ENCODE data around the gene PNO1.
"Not testable (repeated sequence)": the region's sequence is repeated elsewhere in the genome, so short reads cannot be mapped to it uniquely, and the experiment has no call there.

PNO1 gene

GRCh38 chr2:68158134-68158447 is 403 bp downstream of the PNO1 start:
- DNase-seq: no peak

DNA sequence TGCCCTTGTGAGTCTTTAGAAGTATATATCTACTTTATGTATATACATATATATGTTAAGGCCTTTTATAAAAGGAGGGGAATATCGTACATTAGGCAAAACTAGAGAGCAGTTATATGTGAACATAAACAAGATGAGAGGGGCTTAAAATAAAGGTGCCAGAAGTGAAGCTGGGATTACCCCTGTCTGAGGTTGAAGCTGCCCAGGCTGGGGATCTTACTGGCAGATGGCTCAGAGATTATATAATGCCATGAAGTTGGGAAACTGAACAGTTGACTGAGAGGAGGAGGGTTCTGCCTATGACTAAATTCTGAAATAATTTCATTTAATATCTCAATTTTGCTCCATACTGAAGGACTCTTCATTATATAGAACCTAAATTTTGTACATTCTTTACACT is 6.0 kb downstream of the PNO1 start:
- DNase-seq: no peak

GRCh38 chr2:68167186-68167585 is 9.5 kb downstream of the PNO1 start:
- no peak for DNase-seq

DNA sequence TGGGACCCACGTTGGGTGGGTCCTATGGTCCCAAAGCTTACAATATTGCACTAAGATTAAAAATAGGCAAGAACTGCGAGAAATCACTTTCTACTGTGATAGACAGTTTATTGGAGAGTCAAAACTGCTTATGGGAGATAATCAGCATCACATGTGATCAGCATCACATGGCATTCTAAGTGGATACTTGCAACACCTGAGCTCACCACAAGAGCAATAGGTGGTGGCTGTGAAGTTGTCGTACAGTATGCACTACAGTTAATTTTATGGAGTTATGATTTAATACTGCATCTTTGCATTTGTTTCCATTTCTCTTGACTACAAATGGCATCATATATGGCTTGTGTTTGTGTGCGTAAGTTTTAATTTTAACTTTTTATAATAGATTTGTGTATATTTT is 11.6 kb downstream of the PNO1 start:
- DNase-seq: no peak

DNA sequence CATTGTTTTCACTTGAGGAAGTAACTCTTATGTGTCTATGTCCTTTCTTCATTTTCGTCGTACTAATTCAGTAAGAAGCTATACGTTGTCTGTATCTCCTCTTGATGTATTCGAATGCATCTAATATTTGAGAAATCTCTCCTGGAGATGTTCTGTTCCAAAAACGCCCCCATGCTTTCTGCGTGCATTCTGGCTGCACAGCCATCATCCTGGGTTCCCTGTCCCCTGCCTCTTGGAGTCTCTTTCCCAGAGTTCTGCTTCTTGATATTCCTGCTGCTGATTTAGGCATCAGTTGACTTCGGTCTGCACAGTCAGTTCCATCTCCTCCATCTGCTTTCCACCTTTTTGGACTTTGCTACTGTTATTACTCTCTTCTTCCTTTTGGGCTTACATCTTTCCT is 13.5 kb downstream of the PNO1 start:
- DNase-seq: no peak

- no peak for DNase-seq
Observed at GRCh38 chr2:68171684-68172083, 14.0 kb downstream of the PNO1 start.

DNA sequence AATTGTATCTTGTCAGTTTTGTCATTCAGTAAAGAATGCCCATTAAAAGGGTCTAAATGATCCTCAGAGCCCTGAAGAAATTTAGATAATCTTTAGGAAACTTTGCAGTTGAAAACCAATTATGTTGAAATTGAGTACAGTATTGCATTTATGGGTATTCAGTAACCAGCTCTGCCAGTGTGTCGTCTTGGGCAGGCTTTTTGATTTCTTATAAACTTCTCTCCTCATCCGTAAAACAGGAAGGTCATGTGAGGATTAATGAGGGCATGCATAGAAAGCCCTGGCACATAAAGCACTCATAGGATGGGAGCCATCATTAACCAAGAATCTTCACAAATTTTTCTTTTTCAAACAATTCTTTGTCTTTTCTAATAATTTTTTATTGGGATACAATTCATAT is 14.8 kb downstream of the PNO1 start:
- DNase-seq: no peak

DNA sequence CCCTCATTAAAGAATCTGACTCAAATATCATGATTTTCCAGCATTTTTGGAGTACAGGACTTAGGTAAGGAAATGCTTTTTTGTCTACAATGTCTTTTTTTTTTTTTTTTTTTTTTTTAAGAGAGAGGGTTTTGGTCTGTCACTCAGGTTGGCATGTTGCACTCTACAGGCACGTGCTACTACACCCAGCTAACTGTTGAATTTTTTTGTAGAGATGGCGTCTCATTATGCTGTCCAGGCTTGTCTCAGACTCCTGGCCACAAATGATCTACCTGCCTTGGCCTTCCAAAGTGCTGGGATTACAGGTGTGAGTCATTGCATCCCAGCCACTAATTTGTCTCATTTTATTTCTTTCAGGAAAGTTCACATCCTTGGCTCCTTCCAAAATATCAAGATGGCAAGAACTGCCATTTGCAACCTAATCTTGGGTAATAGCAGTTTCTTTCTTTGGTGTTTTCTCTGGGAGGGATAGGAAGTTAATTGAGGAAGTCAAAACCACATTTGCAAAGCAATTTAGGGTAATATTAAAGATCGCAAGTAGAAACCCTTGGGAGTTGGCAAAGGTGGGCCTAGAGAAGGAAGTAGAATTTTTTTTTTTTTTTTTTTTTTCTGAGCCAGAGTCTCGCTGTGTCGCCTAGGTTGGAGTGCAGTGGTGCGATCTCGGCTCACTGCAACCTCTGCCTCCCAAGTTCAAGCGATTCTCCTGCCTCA is 15.5 kb downstream of the PNO1 start:
- no peak for DNase-seq

DNA sequence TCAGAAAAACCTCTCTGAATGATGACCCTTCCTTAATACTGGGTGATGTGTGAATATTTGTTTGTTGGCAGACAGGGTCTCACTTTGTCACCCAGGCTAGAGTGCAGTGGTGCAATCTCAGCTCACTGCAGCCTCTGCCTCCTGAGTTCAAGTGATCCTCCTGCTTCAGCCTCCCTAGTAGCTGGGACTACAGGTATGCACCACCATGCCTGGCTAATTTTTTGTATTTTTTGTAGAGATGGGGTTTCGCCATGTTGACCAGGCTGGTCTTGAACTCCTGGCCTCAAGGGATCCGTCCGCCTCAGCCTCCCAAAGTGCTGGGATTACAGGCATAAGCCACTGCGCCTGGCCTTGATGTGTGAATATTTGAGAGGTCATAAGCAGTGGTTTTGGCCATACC is 17.5 kb downstream of the PNO1 start:
- not testable (repeated sequence) for DNase-seq

GRCh38 chr2:68176657-68177056 is 19.0 kb downstream of the PNO1 start:
- DNase-seq: no peak

DNA sequence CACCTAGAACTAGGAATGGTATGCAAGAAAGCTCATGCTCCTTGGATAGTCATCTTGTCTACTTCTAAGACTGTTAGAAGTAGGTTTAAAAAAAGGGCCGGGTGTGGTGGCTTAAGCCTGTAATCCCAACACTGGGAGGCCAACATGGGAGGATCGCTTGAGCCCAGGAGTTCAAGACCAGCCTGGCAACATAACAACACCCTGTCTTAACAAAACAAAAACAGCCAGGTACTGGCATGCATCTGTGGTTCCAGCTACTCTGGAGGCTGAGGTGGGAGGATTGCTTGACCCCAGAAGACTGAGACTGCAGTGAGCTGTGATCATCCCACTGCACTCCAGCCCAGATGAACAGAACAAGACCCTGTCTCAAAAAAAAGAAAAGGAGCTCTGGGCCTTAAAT is 19.9 kb downstream of the PNO1 start:
- no peak for DNase-seq

GRCh38 chr2:68178432-68178831 is 20.7 kb downstream of the PNO1 start:
- DNase-seq: no peak

GRCh38 chr2:68178954-68179627 is 21.4 kb downstream of the PNO1 start:
- no peak for DNase-seq

- no peak for DNase-seq
Observed at GRCh38 chr2:68182902-68183301, 25.2 kb downstream of the PNO1 start.

- peak; percentile 3 for DNase-seq
Observed at GRCh38 chr2:68185541-68186164, 28.0 kb downstream of the PNO1 start.

DNA sequence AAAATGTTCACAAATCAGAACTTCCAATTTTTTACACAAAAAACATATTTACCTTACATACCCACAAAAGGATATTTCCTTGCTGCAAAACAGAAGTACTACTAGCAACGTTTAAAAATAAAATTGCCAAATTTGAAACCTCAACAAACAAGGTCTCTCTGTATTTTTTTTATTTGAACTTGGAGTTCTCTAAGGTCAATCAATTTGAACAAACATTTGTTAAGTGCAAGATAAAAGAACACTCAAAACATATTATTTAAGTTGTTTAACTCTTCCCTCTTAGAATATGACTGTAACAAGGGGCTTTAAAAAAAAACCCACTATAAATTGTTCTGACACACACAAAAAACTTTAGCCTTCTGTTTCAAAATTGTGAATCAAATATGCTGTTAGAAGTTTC is 29.6 kb downstream of the PNO1 start:
- DNase-seq: no peak

GRCh38 chr2:68188831-68189230 is 31.1 kb downstream of the PNO1 start:
- no peak for DNase-seq

DNA sequence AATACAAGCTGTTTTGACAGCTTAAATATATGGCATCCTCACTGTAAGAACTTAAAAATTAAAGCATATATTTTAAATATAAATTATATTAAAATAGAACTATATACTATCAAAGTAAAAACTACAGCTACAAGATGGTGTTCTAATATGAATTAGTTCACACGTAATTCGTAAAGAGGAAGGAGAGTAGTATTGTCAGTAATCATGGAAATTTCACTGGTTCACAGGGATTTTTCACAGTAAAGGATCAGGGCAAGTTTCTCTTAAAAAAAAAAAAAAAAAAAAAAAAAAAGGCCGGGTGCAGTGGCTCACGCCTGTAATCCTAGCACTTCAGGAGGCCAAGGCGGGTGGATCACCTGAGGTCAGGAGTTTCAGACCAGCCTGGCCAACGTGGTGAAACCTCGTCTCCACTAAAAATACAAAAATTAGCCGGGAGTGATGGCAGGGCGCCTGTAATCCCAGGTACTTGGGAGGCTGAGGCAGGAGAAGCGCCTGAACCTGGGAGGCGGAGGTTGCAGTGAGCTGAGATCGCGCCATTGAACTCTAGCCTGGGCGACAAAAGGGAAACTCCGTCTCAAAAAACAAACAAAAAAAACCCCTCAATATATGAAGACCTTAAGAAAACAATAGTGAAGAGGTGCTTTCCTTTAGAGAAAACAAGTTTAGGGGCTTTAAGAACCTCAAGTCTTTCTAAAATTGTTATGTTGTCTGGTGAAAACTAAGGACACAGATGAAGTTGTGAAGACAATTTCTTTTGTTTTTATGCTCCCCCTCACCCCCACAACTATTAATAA is 32.5 kb downstream of the PNO1 start:
- no peak for DNase-seq

- DNase-seq: no peak
Observed at GRCh38 chr2:68190991-68191731, 33.5 kb downstream of the PNO1 start.

DNA sequence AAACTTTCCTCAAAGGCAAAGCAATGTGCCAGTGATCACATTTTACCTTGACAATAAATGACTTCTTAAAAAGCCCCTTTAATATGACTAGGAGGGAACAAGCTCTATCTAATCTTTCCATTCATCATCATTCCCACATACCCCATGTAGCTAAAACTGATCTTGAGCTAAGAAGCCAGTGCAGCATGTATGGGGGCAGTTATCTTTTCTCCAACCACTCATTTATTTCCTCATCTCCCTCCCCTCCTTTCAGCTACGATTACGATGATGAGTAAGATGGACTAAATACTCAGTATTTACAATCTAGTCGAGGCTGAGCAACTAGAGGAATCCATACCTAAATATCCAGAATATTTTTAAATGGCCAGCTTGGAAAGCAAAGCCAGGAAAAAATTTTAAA is 35.5 kb downstream of the PNO1 start:
- no peak for DNase-seq

- no peak for DNase-seq
Observed at GRCh38 chr2:68193787-68194372, 36.2 kb downstream of the PNO1 start.

DNA sequence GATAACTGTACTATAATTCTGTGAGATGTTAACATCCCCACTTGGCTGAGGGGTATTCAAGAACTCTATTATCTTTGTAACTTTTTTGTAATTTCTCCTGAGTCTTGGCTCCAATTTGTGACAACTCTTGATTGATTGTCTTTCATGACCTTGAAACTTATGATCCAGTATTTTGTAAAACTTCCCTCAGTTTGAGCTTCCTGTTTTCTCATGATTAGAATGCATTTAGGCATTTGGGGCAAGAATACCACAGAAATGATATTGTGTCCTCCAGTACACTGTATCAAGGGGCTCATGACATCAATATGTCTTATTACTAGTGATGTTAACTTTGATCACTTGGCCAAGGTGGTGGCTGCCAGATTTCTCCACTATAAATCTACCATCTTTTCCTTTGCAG is 37.4 kb downstream of the PNO1 start:
- no peak for DNase-seq

Data from NCI-H1048 (cell line).